GM19395 (cell line): ENCODE results near the gene LSS.
"Not testable (repeated sequence)": the region's sequence is repeated elsewhere in the genome, so short reads cannot be mapped to it uniquely, and the experiment has no call there.

Source experiments
- ATAC-seq: cut with Tn5 transposase; IDR thresholded peaks from one replicate; pipeline ENCODE4 v1.9.1; 2021; ENCODE audit warnings: mild to moderate bottlenecking, moderate library complexity; ENCODE audit not compliant: unreplicated experiment

LSS gene

GRCh38 chr21:46188226-46189212 lies 40.1 kb downstream of the LSS start:
- ATAC-seq, result no peak

- no peak for ATAC-seq
Observed at GRCh38 chr21:46187814-46188213, 40.8 kb downstream of the LSS start.

- ATAC-seq, result no peak
Observed at GRCh38 chr21:46187261-46187660, 41.3 kb downstream of the LSS start.

GRCh38 chr21:46185716-46186115 lies 42.9 kb downstream of the LSS start:
- ATAC-seq, result no peak

- ATAC-seq, result no peak
Observed at GRCh38 chr21:46184625-46185555, 43.7 kb downstream of the LSS start.

- no peak for ATAC-seq
Observed at GRCh38 chr21:46183910-46184624, 44.5 kb downstream of the LSS start, which contains the start of gene SPATC1L. SPATC1L (minus strand) TSS chr21:46184459; CDS start chr21:46182816, 1,643 bp downstream.

GRCh38 chr21:46183337-46183909 lies 45.2 kb downstream of the LSS start:
- not testable (repeated sequence) for ATAC-seq

GRCh38 chr21:46182548-46183336 lies 45.8 kb downstream of the LSS start:
- no peak for ATAC-seq

- ATAC-seq, result no peak
Observed at GRCh38 chr21:46181953-46182547, 46.5 kb downstream of the LSS start.

- no peak for ATAC-seq
Observed at GRCh38 chr21:46181436-46181835, 47.1 kb downstream of the LSS start.

- no peak for ATAC-seq
Observed at GRCh38 chr21:46180778-46181391, 47.7 kb downstream of the LSS start.

GRCh38 chr21:46180079-46180722 lies 48.4 kb downstream of the LSS start:
- no peak for ATAC-seq

- ATAC-seq, result no peak
Observed at GRCh38 chr21:46179708-46180078, 48.9 kb downstream of the LSS start.

GRCh38 chr21:46178961-46179360 lies 49.6 kb downstream of the LSS start:
- no peak for ATAC-seq

GRCh38 chr21:46176443-46177129 lies 52.0 kb downstream of the LSS start:
- not testable (repeated sequence) for ATAC-seq

- no peak for ATAC-seq
Observed at GRCh38 chr21:46173573-46173972, 55.0 kb downstream of the LSS start.

GRCh38 chr21:46172863-46173528 lies 55.6 kb downstream of the LSS start:
- ATAC-seq, result no peak
